Tibial nerve (tissue), 4 donors: ENCODE results near the gene CCDC63. TPM values are rescaled to one million over a fixed set of nuclear protein-coding genes. Genes with fewer than 3 reads are reported as not detected.

Experiments used
- DNase-seq, 2 donors: peaks; one replicate each; pipeline ENCODE4 v3.0.0-alpha.2; 2019; ENCODE audit warnings: low spot score in 2 of 2
- H3K27ac ChIP-seq, 4 donors: fragments of 200-600 bp; sonication (generic) in 3 of 4; one replicate each; pipeline ENCODE4 v1.5.1; 2017 to 2019; ENCODE audit warnings: mild to moderate bottlenecking in 1 of 4
- H3K27me3 ChIP-seq, 2 donors: fragments of 200-600 bp; sonication (generic) in 1 of 2; one replicate each; pipeline versions ENCODE4 v1.5.1 to v1.6.0; 2017 to 2019
- H3K36me3 ChIP-seq, 3 donors: fragments of 200-600 bp; sonication (generic); one replicate each; pipeline ENCODE4 v1.5.1; 2018 to 2019
- H3K4me1 ChIP-seq, 4 donors: fragments of 200-600 bp; sonication (generic) in 3 of 4; one replicate each; pipeline ENCODE4 v1.5.1; 2017 to 2019
- H3K4me3 ChIP-seq, 4 donors: fragments of 200-600 bp; sonication (generic) in 3 of 4; one replicate each; pipeline ENCODE4 v1.5.1; 2017 to 2019; ENCODE audit warnings: mild to moderate bottlenecking in 1 of 4, moderate library complexity in 1 of 4
- H3K9me3 ChIP-seq, 4 donors: fragments of 200-600 bp; sonication (generic) in 3 of 4; one replicate each; pipeline ENCODE4 v1.5.1; 2017 to 2019
- EP300 ChIP-seq, 2 donors: sonication (generic); formaldehyde crosslinking; IDR thresholded peaks; one replicate each; pipeline ENCODE4 v1.6.1; 2017; ENCODE audit warnings: antibody characterized with exemption in 2 of 2, mild to moderate bottlenecking in 1 of 2
- POLR2A ChIP-seq, 2 donors: fragments of 450-650 bp; IDR thresholded peaks; one replicate each; pipeline ENCODE4 v1.6.1; 2017; ENCODE audit warnings: antibody characterized with exemption in 2 of 2, mild to moderate bottlenecking in 2 of 2, moderate library complexity in 2 of 2
- WGBS, 2 donors: methylation state at CpG; one replicate each; pipeline ENCODE4 v1.1.5; 2018; 5-methylcytosine and 5-hydroxymethylcytosine counted together
- total RNA-seq, 4 donors: library from RNA; depleted of rRNA; stranded (reverse); fragments of >200 nt; gene quantifications; one replicate each; pipeline ENCODE4 v1.1.0, GENCODE V29; 2016
- TF ChIP-seq, protein P1 (sequence below), 5 experiments: fragments of 200-600 bp in 3 of 5; fragments of 450-650 bp in 2 of 5; sonication (generic) in 3 of 5; IDR thresholded peaks; one replicate each; pipeline ENCODE4 v1.5.1; 2016 to 2019; ENCODE audit warnings: antibody characterized with exemption in 5 of 5, mild to moderate bottlenecking in 3 of 5, moderate library complexity in 2 of 5

Gene CCDC63
- total RNA-seq, 4 donors from 2014 or later, result not detected

- no peak for TF ChIP-seq POLR2A (IDR thresholded peaks at IDR 0.05)
- no peak for TF ChIP-seq EP300 (IDR thresholded peaks at IDR 0.05)
- TF ChIP-seq, protein P1, sequence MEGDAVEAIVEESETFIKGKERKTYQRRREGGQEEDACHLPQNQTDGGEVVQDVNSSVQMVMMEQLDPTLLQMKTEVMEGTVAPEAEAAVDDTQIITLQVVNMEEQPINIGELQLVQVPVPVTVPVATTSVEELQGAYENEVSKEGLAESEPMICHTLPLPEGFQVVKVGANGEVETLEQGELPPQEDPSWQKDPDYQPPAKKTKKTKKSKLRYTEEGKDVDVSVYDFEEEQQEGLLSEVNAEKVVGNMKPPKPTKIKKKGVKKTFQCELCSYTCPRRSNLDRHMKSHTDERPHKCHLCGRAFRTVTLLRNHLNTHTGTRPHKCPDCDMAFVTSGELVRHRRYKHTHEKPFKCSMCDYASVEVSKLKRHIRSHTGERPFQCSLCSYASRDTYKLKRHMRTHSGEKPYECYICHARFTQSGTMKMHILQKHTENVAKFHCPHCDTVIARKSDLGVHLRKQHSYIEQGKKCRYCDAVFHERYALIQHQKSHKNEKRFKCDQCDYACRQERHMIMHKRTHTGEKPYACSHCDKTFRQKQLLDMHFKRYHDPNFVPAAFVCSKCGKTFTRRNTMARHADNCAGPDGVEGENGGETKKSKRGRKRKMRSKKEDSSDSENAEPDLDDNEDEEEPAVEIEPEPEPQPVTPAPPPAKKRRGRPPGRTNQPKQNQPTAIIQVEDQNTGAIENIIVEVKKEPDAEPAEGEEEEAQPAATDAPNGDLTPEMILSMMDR (IDR thresholded peaks at IDR 0.05), result no peak
Observed at GRCh38 chr12:110872100-110872499, 25.3 kb downstream of the CCDC63 start.

GRCh38 chr12:110874351-110874750 is 27.6 kb downstream of the CCDC63 start:
- no peaks in the 10 kb centered on the region for H3K36me3 ChIP-seq
- H3K9me3 ChIP-seq, result no peaks in the 10 kb centered on the region
- TF ChIP-seq, protein P1 (IDR thresholded peaks at IDR 0.05), result no peak
- TF ChIP-seq POLR2A (IDR thresholded peaks at IDR 0.05) (no peak), EP300 (IDR thresholded peaks at IDR 0.05) (no peak)
- no peak overlapping the region for H3K4me3 ChIP-seq
- no peaks in the 10 kb centered on the region for H3K27me3 ChIP-seq
- H3K27ac ChIP-seq, result no peak overlapping the region
- DNase-seq, result no peak
- no peaks in the 10 kb centered on the region for H3K4me1 ChIP-seq
- 90 to 94% methylated on average over 2 of the region's 2 CpGs for WGBS, 2 donors

More at GRCh38 chr12:110872100-110872499, 25.3 kb downstream of the CCDC63 start:
- no peak for DNase-seq
- Histone ChIP-seq H3K4me3 (no peak overlapping the region), H3K4me1 (no peaks in the 10 kb centered on the region), H3K27me3 (no peaks in the 10 kb centered on the region), H3K27ac (no peak overlapping the region), H3K9me3 (no peaks in the 10 kb centered on the region), H3K36me3 (no peaks in the 10 kb centered on the region)
- WGBS, 2 donors, result 76 to 85% methylated on average over 4 of the region's 4 CpGs

DNA sequence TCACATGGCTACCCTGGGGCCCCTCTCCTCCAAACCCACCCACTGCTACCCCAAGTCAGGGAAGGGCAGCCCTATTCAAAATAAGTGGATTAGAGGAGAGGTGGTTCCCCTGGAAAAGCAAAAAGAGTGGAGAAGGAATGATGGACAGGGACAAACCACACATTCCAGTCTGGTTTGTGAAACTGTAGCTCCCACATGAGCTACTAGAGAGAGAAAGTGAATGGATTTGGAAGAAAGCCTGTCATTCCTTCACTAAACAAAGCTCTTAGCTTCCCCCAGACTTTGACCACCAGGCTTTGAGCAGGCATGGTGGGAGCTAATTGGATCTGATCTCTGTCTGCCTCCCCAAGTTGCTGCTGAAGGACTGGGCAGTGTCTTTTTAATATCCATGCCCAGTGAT is 28.0 kb downstream of the CCDC63 start:
- Histone ChIP-seq H3K9me3 (no peaks in the 10 kb centered on the region), H3K4me1 (no peaks in the 10 kb centered on the region), H3K4me3 (no peak overlapping the region), H3K36me3 (no peaks in the 10 kb centered on the region), H3K27ac (no peak overlapping the region), H3K27me3 (no peaks in the 10 kb centered on the region)
- DNase-seq, result no peak
- TF ChIP-seq POLR2A (IDR thresholded peaks at IDR 0.05) (no peak), EP300 (IDR thresholded peaks at IDR 0.05) (no peak)
- TF ChIP-seq, protein P1 (IDR thresholded peaks at IDR 0.05), result no peak

DNA sequence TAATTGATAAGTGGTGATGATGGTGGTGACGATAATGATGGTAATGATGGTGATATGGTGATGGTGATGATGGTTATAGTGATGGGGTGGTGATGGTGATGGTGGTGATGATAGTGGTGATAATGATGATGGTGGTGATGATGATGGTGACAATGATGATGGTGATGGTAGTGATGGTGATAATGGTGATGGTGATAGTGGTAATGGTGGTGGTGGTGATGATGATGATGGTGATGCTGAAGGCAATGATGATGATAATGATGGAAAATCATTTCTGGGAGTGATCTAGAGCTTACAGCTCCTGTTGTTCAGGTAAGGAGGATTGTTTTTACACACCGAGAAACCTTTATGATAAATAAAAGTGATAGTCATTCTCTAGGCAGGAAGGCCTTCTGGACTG is 33.9 kb downstream of the CCDC63 start:
- DNase-seq, result no peak
- no peaks in the 10 kb centered on the region for H3K36me3 ChIP-seq
- TF ChIP-seq POLR2A (IDR thresholded peaks at IDR 0.05), result no peak
- TF ChIP-seq EP300 (IDR thresholded peaks at IDR 0.05), result no peak
- TF ChIP-seq, protein P1 (IDR thresholded peaks at IDR 0.05), result no peak
- no peak overlapping the region for H3K4me3 ChIP-seq
- H3K4me1 ChIP-seq, result no peaks in the 10 kb centered on the region
- no peak overlapping the region for H3K27ac ChIP-seq
- no peaks in the 10 kb centered on the region for H3K27me3 ChIP-seq
- no peaks in the 10 kb centered on the region for H3K9me3 ChIP-seq
- 76 to 77% methylated on average over 2 of the region's 2 CpGs for WGBS, 2 donors

DNA sequence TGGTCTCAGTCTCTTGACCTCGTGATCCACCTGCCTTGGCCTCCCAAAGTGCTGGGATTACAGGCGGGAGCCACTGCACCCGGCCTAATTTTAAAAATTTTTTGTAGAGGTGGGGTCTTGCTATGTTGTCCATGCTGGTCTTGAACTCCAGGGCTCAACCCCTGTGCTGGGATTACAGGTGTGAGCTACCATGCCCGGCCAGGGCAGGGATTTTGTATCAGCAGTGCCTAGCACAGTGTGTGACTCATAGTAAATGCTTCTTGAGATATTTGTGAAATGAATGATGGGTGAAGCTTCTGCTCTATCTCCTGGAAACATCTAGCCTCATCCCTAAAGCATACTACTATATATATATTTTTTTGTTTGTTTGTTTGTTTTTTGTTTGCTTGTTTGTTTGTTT is 36.5 kb downstream of the CCDC63 start:
- TF ChIP-seq, protein P1 (IDR thresholded peaks at IDR 0.05), result no peak
- TF ChIP-seq EP300 (IDR thresholded peaks at IDR 0.05) (no peak), POLR2A (IDR thresholded peaks at IDR 0.05) (no peak)
- Histone ChIP-seq H3K9me3 (no peaks in the 10 kb centered on the region), H3K27me3 (no peaks in the 10 kb centered on the region), H3K4me1 (no peaks in the 10 kb centered on the region), H3K36me3 (no peaks in the 10 kb centered on the region), H3K27ac (no peak overlapping the region), H3K4me3 (no peak overlapping the region)
- no peak for DNase-seq
- 93 to 96% methylated on average over 4 of the region's 4 CpGs for WGBS, 2 donors
